SIG-M5 (cell line): ENCODE results near the gene SYDE2.
"Not testable (repeated sequence)": the region's sequence is repeated elsewhere in the genome, so short reads cannot be mapped to it uniquely, and the experiment has no call there.

Experiments used
- DNase-seq: peaks from one replicate; lab custom pipeline; 2025; lab: John Stamatoyannopoulos, UW

SYDE2 gene

GRCh38 chr1:85166351-85166750, 34.5 kb downstream of the SYDE2 start:
- no peak for DNase-seq

- DNase-seq = no peak
Measured at GRCh38 chr1:85158910-85159309, 41.9 kb downstream of the SYDE2 start.

DNA sequence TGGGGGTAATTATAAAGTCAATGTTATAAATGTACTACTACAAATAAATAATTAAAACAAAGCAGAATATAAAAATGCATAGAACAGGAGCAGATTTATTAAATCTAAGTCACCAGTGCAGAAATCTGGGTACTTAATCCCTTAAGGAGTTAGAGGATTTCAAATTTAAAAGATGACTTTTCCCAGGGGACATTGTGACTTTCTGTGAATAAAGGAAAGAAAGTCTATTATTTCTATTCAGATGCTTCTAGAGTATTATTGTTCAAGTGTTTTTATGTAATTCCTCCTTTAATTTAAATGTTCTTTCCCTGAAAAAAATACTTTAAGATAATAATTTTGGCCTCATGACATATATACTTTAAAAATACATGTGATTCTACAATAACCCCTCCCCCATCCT, 43.4 kb downstream of the SYDE2 start:
- DNase-seq = no peak

GRCh38 chr1:85153149-85153891, 47.5 kb downstream of the SYDE2 start:
- DNase-seq = no peak

- DNase-seq = no peak
Measured at GRCh38 chr1:85151446-85151845, 49.4 kb downstream of the SYDE2 start.

GRCh38 chr1:85149805-85150204, 51.0 kb downstream of the SYDE2 start:
- DNase-seq = no peak

- DNase-seq = no peak
Measured at GRCh38 chr1:85148524-85149250, 52.1 kb downstream of the SYDE2 start.

- DNase-seq = no peak
Measured at GRCh38 chr1:85146972-85147359, 53.9 kb downstream of the SYDE2 start.

- not testable (repeated sequence) for DNase-seq
Measured at GRCh38 chr1:85146298-85146971, 54.4 kb downstream of the SYDE2 start.

DNA sequence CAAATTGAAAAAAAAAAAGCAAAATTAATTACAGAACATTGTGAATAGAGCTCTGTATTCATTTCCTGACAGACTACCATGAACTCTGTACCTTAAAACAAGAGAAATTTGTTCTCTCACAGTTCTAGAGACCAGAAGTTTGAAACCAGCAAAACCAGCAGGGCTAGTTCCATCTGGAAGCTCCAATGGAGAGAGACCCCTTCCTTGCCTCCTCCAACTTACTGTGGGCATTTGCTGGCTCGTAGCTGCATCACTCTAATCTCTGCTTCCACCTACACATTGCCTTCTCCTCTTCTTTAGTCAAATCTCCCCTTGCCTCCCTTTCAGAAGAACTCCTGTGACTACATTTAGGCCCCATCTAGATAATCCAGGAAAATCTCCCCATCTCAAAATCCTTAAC, 56.5 kb downstream of the SYDE2 start:
- no peak for DNase-seq

DNA sequence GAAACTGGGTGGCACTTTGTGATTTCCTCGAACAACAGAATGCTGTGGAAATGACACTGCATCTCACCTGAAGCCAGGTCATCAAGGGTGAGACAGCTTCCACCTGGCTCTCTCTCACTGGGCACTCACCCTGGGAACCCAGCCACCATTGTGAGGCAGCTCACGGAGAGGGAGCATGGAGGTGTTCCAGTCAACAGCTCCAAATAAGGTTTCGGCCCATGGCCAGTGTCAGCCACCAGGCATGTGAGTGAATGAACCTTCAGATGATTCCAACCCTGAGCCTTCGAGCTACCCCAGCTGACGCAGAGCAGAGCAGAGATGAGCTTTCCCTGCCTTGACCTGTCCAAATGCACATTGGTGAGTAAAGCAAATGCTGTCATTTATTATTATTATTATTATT, 58.1 kb downstream of the SYDE2 start:
- no peak for DNase-seq

- DNase-seq = not testable (repeated sequence)
Measured at GRCh38 chr1:85138439-85138838, 62.4 kb downstream of the SYDE2 start.

GRCh38 chr1:85137660-85138059, 63.2 kb downstream of the SYDE2 start:
- no peak for DNase-seq

DNA sequence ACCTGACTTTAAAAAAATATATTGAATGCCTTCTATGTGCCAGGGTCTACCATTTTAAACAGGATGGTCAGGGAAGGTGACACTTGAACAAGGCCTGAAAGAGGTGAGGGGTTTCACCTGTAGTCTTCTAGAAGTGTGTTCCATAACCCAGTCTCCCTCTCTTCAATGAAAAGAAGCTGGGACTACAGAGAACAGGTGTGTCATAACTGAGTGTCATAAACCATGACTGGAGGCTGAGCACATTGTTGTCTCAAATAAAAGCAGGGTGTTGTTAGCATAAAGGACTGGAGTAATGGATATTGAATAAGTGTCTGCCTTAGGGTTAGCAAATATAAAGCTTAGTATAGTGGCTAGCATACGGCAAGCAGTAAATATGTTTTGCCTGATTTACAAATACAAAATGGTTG, 65.4 kb downstream of the SYDE2 start:
- no peak for DNase-seq

- no peak for DNase-seq
Measured at GRCh38 chr1:85134583-85135391, 66.0 kb downstream of the SYDE2 start.

DNA sequence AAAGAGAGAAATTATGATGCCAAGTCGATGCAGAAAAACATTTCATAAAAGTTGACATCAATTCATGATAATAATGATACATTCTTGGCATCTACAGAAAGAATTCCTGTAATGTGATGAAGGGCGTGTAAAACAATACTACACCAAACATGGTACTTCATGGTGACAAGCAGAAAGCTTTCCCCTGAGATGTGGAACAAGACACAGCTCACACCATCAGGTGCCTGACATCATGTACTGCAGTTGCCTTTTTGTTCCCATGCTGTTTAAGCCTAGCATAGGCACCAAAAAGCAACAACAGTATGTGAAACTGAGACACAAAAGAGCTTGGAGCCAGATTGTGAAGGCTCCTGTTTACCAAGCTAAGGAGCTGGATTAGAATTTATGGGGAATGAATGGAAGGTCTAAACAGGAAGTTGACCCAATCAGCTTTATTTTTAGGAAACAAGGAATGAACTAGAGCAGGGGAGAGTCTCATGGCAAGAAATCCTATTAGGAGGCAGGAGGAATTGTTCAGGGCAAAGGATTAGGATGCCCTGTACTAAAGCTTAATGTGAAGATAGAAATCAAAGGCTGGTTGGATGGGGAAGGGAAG, 67.2 kb downstream of the SYDE2 start:
- no peak for DNase-seq

GRCh38 chr1:85132078-85132720, 68.6 kb downstream of the SYDE2 start:
- no peak for DNase-seq

DNA sequence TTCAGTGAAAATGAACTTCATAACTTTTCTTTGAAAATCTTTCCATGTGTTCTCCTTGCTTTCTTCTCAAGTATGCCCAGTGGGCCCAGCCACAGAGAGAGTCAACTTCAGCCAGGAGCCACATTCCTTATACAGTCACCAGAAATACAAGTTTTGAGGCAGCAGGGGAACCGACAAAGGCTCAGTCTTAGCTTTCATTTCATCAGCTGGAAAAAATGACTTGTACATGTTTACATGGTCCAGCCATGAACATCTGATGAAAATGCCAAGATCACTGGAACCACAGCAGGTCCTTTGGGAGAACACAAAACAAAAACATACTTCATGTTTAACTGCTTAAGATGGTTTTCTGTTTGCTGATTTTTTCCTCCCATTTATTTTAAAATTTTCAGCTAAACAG, 72.5 kb downstream of the SYDE2 start:
- no peak for DNase-seq

DNA sequence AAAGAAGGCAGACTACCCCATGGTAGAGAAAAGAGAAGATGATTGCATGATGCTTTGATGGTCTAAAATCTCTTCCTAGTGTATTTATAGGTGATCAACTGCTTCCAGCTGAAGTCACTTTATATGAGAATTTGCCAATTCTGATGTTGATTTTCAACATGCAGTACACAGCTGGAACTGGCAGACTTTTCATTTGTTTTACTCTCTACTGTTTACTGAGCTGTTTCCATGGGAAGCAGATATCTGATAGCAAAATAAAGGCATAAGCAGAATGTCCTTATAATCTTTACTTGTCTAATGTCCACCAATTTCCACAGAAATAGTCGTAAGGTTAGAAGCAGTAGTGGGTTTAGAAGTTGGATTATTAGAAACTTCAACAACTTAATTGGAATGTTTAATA, 74.9 kb downstream of the SYDE2 start:
- DNase-seq = no peak

- DNase-seq = no peak
Measured at GRCh38 chr1:85124091-85124490, 76.7 kb downstream of the SYDE2 start.

GRCh38 chr1:85122169-85122568, 78.6 kb downstream of the SYDE2 start:
- DNase-seq = no peak
